K562 (cell line): ENCODE results near the gene TMC6. TPM values are rescaled to one million over a fixed set of nuclear protein-coding genes. Genes with fewer than 3 reads are reported as not detected.

Source experiments
- NFIC ChIP-seq: fragments of 450-650 bp; IDR thresholded peaks from 2 replicates; pipeline ENCODE4 v1.6.1; 2017; ENCODE audit warnings: mild to moderate bottlenecking, inconsistent platforms
- POLR3A ChIP-seq: IDR thresholded peaks from 2 replicates; pipeline ENCODE4 v1.6.1; 2011; ENCODE audit warnings: borderline replicate concordance, mild to moderate bottlenecking, moderate library complexity; ENCODE audit not compliant: insufficient read length, insufficient read depth; ENCODE audit errors: extremely low read depth
- RB1 ChIP-seq: fragments of 450-650 bp; IDR thresholded peaks from 2 replicates; pipeline ENCODE4 v1.6.1; 2017; ENCODE audit warnings: low read depth, mild to moderate bottlenecking
- SMC3 ChIP-seq: conservative IDR thresholded peaks from 2 replicates; pipeline ENCODE4 v1.6.1; 2011; ENCODE audit warnings: low read depth, low read length, improper control_type of control experiment; ENCODE audit not compliant: insufficient read depth
- SOX6 ChIP-seq: fragments of 450-650 bp; IDR thresholded peaks from 2 replicates; pipeline ENCODE4 v1.6.1; 2014; ENCODE audit warnings: mild to moderate bottlenecking
- TCF3 ChIP-seq: sonication (generic); formaldehyde crosslinking; IDR thresholded peaks from 2 replicates; pipeline ENCODE4 v1.4.0; 2020; ENCODE audit warnings: mild to moderate bottlenecking, missing genetic modification reagents
- ZNF23 ChIP-seq: fragments of 250-450 bp; sonication (Bioruptor Pico); IDR thresholded peaks from 2 replicates; pipeline ENCODE4 v1.4.0; 2020; ENCODE audit warnings: mild to moderate bottlenecking
- polyA plus RNA-seq, 8 experiments: library from polyadenylated mRNA; depleted of rRNA in 4 of 8; stranded (reverse) in 5 of 8; unstranded in 3 of 8; fragments of >200 nt; fragmentation: Nextera tagmentation in 2 of 8; fragmentation: Illumina TruSeq in 1 of 8; extraction: Ambion mirVana in 2 of 8; extraction: Trizol in 1 of 8; gene quantifications; 2 replicates each; pipeline versions ENCODE4 v1.2.1 to v1.2.3, GENCODE V29; 2011 to 2014; ENCODE audit warnings: inconsistent platforms in 1 of 8, missing spikeins in 1 of 8
- total RNA-seq, 7 experiments: library from RNA; depleted of rRNA in 6 of 7; stranded (reverse); fragments of >200 nt in 6 of 7; fragmentation: Illumina TruSeq in 2 of 7; extraction: Trizol in 2 of 7; gene quantifications; 2 replicates each; pipeline versions ENCODE4 v1.2.1 to v1.2.3, GENCODE V29; 2011 to 2021; ENCODE audit warnings: low replicate concordance in 1 of 7
- TF ChIP-seq, protein P1 (sequence below): fragments of 150-350 bp; IDR thresholded peaks from 2 replicates; pipeline ENCODE4 v1.6.1; 2014; ENCODE audit warnings: low read depth, mild to moderate bottlenecking, low read length, borderline replicate concordance
- TF ChIP-seq, protein P2 (sequence below), 2 experiments: fragments of 450-650 bp in 1 of 2; sonication (generic) in 1 of 2; formaldehyde crosslinking in 1 of 2; IDR thresholded peaks in 1 of 2; conservative IDR thresholded peaks in 1 of 2; 2 replicates each; pipeline versions ENCODE4 v1.6.1 to v1.8.1; 2016 to 2023; ENCODE audit warnings: mild to moderate bottlenecking in 2 of 2, moderate library complexity in 2 of 2, inconsistent platforms in 1 of 2, missing genetic modification reagents in 1 of 2
- TF ChIP-seq, protein P3 (sequence below): sonication (generic); formaldehyde crosslinking; IDR thresholded peaks from 2 replicates; pipeline ENCODE4 v1.8.0; 2022; ENCODE audit warnings: mild to moderate bottlenecking, missing genetic modification reagents
- TF ChIP-seq, protein P4 (sequence below): sonication (generic); formaldehyde crosslinking; IDR thresholded peaks from 2 replicates; pipeline ENCODE4 v1.8.1; 2023; ENCODE audit warnings: mild to moderate bottlenecking, missing genetic modification reagents

The TMC6 gene
- total and polyA plus RNA-seq, 9 of the 15 experiments (the other 6 are each of a cell fraction or from before 2014, with no cell fraction given), result 4.1 to 351 (median 66.9) TPM

DNA sequence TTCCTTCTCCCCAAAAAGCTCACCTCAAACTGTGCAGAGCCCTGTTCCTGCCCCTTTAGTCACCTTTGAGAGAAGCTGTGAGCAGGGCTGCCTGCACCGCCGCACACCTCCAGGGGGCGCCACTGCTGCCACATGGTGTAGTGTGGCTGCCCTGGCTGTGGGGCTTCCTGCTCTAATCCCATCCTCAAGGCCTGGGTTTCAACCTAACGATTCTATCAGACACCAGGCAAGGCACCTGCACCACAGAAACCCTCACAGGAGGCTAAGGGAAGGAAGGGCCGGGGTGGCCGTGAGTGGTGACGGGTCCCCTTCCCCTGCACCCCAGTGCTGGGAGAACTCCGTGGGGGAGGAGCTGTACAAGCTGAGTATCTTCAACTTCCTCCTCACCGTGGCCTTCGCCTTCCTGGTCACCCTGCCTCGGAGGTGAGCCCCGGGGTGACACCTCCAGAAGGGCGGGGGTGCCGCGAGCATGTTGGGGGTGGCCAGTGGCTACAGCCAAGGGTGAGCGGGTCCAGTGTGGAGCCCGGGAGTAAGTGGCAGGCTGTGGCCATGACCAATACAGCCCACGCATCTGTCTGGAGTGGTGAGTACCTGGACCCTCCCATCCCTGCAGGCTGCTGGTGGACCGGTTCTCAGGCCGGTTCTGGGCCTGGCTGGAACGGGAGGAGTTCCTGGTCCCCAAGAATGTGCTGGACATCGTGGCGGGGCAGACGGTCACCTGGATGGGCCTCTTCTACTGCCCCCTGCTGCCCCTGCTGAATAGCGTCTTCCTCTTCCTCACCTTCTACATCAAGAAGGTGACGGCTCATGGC, 9.0 kb upstream of the TMC6 start (continued):
- TF ChIP-seq, protein P1, sequence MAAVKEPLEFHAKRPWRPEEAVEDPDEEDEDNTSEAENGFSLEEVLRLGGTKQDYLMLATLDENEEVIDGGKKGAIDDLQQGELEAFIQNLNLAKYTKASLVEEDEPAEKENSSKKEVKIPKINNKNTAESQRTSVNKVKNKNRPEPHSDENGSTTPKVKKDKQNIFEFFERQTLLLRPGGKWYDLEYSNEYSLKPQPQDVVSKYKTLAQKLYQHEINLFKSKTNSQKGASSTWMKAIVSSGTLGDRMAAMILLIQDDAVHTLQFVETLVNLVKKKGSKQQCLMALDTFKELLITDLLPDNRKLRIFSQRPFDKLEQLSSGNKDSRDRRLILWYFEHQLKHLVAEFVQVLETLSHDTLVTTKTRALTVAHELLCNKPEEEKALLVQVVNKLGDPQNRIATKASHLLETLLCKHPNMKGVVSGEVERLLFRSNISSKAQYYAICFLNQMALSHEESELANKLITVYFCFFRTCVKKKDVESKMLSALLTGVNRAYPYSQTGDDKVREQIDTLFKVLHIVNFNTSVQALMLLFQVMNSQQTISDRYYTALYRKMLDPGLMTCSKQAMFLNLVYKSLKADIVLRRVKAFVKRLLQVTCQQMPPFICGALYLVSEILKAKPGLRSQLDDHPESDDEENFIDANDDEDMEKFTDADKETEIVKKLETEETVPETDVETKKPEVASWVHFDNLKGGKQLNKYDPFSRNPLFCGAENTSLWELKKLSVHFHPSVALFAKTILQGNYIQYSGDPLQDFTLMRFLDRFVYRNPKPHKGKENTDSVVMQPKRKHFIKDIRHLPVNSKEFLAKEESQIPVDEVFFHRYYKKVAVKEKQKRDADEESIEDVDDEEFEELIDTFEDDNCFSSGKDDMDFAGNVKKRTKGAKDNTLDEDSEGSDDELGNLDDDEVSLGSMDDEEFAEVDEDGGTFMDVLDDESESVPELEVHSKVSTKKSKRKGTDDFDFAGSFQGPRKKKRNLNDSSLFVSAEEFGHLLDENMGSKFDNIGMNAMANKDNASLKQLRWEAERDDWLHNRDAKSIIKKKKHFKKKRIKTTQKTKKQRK, result no peak
- TF ChIP-seq, protein P2, sequence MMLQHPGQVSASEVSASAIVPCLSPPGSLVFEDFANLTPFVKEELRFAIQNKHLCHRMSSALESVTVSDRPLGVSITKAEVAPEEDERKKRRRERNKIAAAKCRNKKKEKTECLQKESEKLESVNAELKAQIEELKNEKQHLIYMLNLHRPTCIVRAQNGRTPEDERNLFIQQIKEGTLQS (IDR thresholded peaks at IDR 0.05), result peak; percentile 17; the same call in 1 of the 2 replicates
- TF ChIP-seq, protein P2 (CRISPR knock-in tag; conservative IDR thresholded peaks at IDR 0.05), result no peak
- TF ChIP-seq POLR3A, result no peak
- TF ChIP-seq RB1, result peak; percentile 48; the same call in 1 of the 2 replicates
- TF ChIP-seq, protein P3, sequence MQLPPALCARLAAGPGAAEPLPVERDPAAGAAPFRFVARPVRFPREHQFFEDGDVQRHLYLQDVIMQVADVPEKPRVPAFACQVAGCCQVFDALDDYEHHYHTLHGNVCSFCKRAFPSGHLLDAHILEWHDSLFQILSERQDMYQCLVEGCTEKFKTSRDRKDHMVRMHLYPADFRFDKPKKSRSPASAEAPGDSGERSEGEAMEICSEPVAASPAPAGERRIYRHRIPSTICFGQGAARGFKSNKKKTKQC (CRISPR knock-in tag), result peak; percentile 31; the same call in 1 of the 2 replicates
- TF ChIP-seq NFIC, result no peak; the same call in 1 of the 2 replicates
- peak; percentile 19; the same call in 1 of the 2 replicates for TF ChIP-seq SOX6
- TF ChIP-seq TCF3 (CRISPR knock-in tag), result no peak
- peak; percentile 35 for TF ChIP-seq SMC3
- TF ChIP-seq, protein P4, sequence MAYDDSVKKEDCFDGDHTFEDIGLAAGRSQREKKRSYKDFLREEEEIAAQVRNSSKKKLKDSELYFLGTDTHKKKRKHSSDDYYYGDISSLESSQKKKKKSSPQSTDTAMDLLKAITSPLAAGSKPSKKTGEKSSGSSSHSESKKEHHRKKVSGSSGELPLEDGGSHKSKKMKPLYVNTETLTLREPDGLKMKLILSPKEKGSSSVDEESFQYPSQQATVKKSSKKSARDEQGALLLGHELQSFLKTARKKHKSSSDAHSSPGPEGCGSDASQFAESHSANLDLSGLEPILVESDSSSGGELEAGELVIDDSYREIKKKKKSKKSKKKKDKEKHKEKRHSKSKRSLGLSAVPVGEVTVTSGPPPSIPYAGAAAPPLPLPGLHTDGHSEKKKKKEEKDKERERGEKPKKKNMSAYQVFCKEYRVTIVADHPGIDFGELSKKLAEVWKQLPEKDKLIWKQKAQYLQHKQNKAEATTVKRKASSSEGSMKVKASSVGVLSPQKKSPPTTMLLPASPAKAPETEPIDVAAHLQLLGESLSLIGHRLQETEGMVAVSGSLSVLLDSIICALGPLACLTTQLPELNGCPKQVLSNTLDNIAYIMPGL (CRISPR knock-in tag), result 0 out of 2 replicates have a peak, but pooled peaks have one; percentile 42
- no peak for TF ChIP-seq ZNF23 (CRISPR knock-in tag)
